GM12875 (cell line): Measurements from ENCODE around the gene SFT2D3.

Experiments used
- H3K4me3 ChIP-seq: one replicate; pipeline ENCODE4 v1.5.1; 2011; ENCODE audit warnings: low read depth, low read length, control low read depth
- TF ChIP-seq, protein P1 (sequence below): IDR thresholded peaks from 2 replicates; pipeline ENCODE4 v1.5.1; 2011; ENCODE audit warnings: low read depth, mild to moderate bottlenecking, control low read depth, inconsistent platforms, low read length, moderate library complexity, borderline replicate concordance; ENCODE audit not compliant: insufficient read depth

Gene SFT2D3

DNA sequence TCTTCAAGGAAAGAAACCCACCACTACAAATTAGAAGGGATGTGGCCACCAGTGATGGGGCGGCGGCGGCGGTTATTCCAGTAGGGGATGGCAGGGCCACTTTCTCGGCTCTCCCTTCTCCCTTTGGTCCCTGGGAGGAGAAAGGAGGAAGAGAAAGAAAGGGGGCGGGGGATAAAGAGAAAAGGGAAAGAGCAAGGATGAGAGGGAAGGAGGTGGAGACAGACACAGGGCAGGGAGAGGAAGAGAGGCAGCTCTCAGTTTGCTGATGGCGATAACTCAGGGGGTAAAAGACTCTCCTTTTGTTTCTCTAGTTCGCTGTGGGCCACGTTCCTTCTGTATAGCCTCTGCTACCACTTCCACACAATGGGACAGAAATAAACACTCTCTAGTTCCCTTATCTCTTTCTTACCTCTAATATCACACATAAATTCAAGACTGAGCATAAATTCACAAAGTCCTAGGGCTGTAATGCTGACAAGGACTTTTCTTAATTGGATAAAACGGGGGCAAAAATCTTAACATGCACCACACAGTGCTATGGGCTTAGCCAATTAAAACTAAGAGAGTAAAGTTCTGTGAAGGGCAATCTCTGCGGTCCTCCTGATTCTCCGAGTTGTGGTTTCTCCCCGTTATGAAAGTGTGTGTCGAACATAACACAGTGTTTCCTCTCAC, 14.6 kb downstream of the SFT2D3 start:
- TF ChIP-seq, protein P1, sequence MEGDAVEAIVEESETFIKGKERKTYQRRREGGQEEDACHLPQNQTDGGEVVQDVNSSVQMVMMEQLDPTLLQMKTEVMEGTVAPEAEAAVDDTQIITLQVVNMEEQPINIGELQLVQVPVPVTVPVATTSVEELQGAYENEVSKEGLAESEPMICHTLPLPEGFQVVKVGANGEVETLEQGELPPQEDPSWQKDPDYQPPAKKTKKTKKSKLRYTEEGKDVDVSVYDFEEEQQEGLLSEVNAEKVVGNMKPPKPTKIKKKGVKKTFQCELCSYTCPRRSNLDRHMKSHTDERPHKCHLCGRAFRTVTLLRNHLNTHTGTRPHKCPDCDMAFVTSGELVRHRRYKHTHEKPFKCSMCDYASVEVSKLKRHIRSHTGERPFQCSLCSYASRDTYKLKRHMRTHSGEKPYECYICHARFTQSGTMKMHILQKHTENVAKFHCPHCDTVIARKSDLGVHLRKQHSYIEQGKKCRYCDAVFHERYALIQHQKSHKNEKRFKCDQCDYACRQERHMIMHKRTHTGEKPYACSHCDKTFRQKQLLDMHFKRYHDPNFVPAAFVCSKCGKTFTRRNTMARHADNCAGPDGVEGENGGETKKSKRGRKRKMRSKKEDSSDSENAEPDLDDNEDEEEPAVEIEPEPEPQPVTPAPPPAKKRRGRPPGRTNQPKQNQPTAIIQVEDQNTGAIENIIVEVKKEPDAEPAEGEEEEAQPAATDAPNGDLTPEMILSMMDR = no peak

DNA sequence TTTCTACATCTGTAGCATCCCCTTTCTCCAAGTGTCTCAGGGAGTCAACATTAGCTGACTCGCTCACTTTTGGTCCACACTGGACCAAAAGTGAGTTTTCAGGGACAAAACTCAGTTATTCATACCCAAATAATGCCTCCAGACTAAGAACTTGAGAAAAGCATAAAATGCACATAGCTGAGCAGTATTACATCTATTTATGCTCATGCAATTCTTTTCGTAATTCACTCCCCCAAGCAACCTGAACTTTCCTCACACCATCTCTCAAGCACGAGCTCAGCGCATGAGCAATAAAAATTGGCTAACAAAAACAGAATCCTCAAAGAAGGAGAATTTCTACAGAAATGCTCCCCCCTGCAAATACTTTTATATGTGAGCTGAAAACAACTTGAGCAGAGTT, 17.0 kb downstream of the SFT2D3 start:
- TF ChIP-seq, protein P1 = no peak
- no peak overlapping the region for H3K4me3 ChIP-seq

More for the DNA sequence above, 14.6 kb downstream of the SFT2D3 start:
- no peak overlapping the region for H3K4me3 ChIP-seq

DNA sequence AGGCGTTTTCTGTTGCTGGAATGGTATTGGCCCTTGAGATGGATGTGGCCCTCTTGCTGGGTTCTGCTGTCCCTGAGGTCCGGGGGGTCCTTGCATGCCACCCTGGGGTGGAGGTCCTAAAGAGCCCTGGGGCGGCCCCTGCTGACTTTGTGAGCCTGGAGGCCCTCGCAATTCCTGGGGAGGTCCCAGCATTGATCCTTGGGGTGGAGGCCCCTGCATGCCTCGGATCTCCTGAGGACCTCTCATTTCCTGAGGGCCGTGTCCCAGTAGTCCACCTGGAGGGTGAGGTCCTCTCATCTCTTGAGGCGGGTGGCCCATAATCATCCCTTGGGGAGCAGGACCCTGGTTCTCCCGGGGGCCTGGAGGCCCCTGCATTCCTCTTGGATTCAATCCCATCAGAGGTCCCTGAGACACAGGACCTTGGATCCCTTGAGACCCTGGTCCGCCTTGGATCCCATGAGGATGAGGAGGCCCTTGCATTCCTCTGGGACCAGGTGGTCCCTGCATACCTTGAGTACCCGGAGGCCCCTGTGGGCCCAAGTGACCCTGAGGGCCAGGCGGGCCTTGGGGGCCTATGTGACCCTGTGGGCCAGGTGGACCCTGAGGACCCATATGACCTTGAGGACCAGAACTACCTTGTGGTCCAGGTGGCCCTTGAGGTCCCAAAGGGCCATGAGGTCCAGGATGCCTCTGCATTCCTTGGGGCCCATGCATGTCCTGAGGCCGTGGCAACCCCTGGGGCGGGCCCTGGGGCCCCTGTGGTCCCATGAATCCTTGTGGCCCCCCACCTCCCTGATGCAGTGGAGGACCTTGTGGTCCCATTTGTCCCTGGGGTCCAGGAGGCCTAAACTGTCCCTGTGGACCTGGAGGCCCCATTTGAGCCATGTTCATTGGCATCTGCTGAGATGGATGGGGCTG, 18.3 kb downstream of the SFT2D3 start:
- TF ChIP-seq, protein P1 = no peak
- no peak overlapping the region for H3K4me3 ChIP-seq

DNA sequence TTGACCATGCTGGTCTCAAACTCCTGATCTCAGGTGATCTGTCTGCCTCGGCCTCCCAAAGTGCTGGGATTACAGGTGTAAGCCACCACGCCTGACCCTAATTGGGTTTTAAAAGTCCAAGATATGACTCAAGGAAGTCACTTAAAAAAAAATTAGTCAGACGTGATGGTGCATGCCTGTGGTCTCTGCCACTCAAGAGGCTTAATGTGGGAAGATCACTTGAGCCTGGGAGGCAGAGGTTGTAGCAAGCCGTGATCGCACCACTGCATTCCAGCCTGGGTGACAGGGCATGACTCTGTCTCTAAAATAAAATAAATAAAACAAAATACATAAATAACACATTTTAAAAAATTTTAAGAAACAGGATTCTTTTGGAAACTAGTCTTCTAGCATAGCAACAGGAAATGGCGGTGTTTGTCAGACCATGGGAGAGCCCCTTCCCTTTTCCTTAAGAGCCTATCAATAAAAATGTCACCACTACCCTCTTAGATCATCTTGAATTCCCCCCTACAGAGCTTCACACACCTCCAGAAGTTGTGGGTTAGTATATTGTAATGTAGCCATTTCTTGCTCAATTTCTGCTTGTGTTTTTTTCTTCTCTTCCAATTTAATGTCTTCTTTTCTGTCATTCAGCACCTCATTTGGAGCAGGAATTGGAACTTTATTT, 20.1 kb downstream of the SFT2D3 start:
- TF ChIP-seq, protein P1 = no peak
- no peak overlapping the region for H3K4me3 ChIP-seq

DNA sequence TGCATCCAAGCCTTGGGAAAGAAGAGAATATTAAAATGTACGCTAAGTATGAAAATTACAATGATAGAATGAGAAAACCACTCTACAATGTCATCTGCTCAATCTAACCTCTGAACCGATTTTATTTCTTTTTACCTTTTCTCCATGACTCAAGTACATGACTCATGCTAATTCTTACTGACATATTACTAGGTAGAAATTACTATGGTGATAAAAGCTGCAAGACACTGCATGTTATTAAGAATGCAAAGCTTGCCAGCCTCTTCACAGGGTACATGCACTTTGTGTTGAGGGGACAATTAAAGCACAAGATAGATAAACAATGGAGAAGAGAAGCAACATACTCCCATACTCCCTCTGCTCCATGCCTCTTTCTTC, 20.7 kb downstream of the SFT2D3 start:
- TF ChIP-seq, protein P1 = no peak
- H3K4me3 ChIP-seq = no peak overlapping the region

DNA sequence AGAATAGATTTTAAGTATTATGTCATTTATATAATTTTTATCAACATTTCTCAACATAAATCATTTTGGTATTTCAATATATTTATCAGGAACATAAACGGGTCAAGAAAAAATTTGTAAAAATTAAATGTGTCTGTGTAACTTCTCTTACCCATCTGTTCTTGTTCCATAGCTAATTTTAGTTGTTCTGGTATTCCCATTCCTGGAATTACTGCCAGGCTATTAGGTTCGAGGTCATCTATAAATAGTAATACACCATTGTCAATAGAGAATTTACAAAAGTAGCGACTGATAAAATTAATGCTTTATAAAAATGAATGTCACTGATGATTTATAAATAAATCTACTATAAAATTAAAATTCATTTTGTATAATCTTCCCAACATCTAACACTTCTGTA, 21.5 kb downstream of the SFT2D3 start:
- TF ChIP-seq, protein P1 = no peak
- H3K4me3 ChIP-seq = no peak overlapping the region
